Heart right ventricle (tissue), 16 donors: Measurements from ENCODE around the gene ARCN1. TPM values are rescaled to one million over a fixed set of nuclear protein-coding genes. Genes with fewer than 3 reads are reported as not detected.

Source experiments
- ATAC-seq, 8 donors: fragments of 200-7000 bp; cut with Tn5 transposase; one replicate each; pipeline ENCODE4 v1.9.1; 2020; ENCODE audit warnings: mild to moderate bottlenecking in 8 of 8, moderate library complexity in 8 of 8, moderate number of reproducible peaks in 1 of 8
- DNase-seq, 2 donors: peaks; one replicate each; pipeline ENCODE4 v3.0.0-alpha.2; 2020
- H3K27ac ChIP-seq, 10 donors: fragments of 200-600 bp; sonication (generic) in 2 of 10; one replicate each; pipeline versions ENCODE4 v1.5.0 to v1.8.0; 2020 to 2022; ENCODE audit warnings: mild to moderate bottlenecking in 3 of 10
- H3K27me3 ChIP-seq, 7 donors: fragments of 200-600 bp; one replicate each; pipeline ENCODE4 v1.8.0; 2021 to 2022; ENCODE audit warnings: mild to moderate bottlenecking in 2 of 7
- H3K36me3 ChIP-seq, 9 donors: fragments of 200-600 bp; sonication (generic) in 1 of 9; one replicate each; pipeline versions ENCODE4 v1.5.0 to v1.8.0; 2020 to 2022; ENCODE audit warnings: mild to moderate bottlenecking in 2 of 9
- H3K4me1 ChIP-seq, 9 donors: fragments of 200-600 bp; sonication (generic) in 1 of 9; one replicate each; pipeline versions ENCODE4 v1.5.0 to v1.8.0; 2020 to 2022; ENCODE audit warnings: mild to moderate bottlenecking in 4 of 9
- H3K4me3 ChIP-seq, 10 donors: fragments of 200-600 bp; sonication (generic) in 2 of 10; one replicate each; pipeline versions ENCODE4 v1.5.0 to v1.8.0; 2020 to 2022; ENCODE audit warnings: mild to moderate bottlenecking in 7 of 10, moderate library complexity in 2 of 10
- H3K9me3 ChIP-seq, 11 donors: fragments of 200-600 bp in 10 of 11; sonication (generic) in 2 of 11; one replicate each; pipeline versions ENCODE4 v1.5.0 to v1.8.0; 2013 to 2022; ENCODE audit warnings: mild to moderate bottlenecking in 2 of 11, control low read depth in 1 of 11, moderate library complexity in 1 of 11
- WGBS, 2 donors: extraction: QIAGEN DNeasy Blood & Tissue Kit; methylation state at CpG; one replicate each; pipeline ENCODE4 v1.1.7; 2013; ENCODE audit warnings: inconsistent platforms in 1 of 2; 5-methylcytosine and 5-hydroxymethylcytosine counted together
- intact Hi-C, 10 donors: fragments of 100-400 bp; cut with DNase I; formaldehyde crosslinking; loops; one replicate each; pipeline versions ENCODE4 v1.11.1 to v1.14.2; 2022
- polyA plus RNA-seq, 2 donors: library from polyadenylated mRNA; stranded (reverse); fragments of 200-250 nt; gene quantifications; one replicate each; pipeline ENCODE4 v1.2.3, GENCODE V29; 2013
- total RNA-seq, 10 donors: library from RNA; stranded (reverse); fragmentation: NEBNext Ultra II Directional in 3 of 10; extraction: Animal tissue kit (Norgen Biotek cat#: 25700) in 3 of 10; gene quantifications; one replicate each; pipeline versions ENCODE4 v1.2.1 to v1.2.4, GENCODE V29; 2021 to 2023
- TF ChIP-seq, protein P1 (sequence below), 9 donors: fragments of 200-600 bp; sonication (generic) in 2 of 9; IDR thresholded peaks; one replicate each; pipeline versions ENCODE4 v1.5.0 to v1.8.0; 2021 to 2022; ENCODE audit warnings: antibody characterized with exemption in 9 of 9, mild to moderate bottlenecking in 5 of 9, moderate library complexity in 1 of 9
- donor health status: Arrhythmogenic right ventricular cardiomyopathy.
- donor health status: ischemic (EF 13 %, LVEDD 7.1; RV severe dilation, severe dysfunction).
- donor health status: healthy with polysubstance abuse.
- donor health status: DM: no; HTN: yes; CAD: no.
- donor health status: DM: no; HTN: no; CAD: no.
- donor health status: ischemic (EF 25% LVEDD 6.9; RV normal size, moderate dysfunction).
- donor health status: ischemic (EF 25% LVEDD 5.7; RV mildly dilated, moderate dysfunction).
- donor health status: healthy.
- donor health status: DM: yes; HTN: yes; CAD: no.
- donor health status: Ischemic cardiomyopathy.
- donor health status: ischemic (EF 35%, LVEDD 5.7; RV mildly dilated, moderate dysfunction).
- donor health status: nonischemic (EF 11% LVEDD 7.7; RV severe dilation, severe dysfunction).
- donor health status: DM: yes; HTN: yes; CAD: no.
- donor health status: PGD.
- donor health status: ischemic (EF 29% LVEDD 5.4; RV normal size, mild dysfunction).
- donor health status: nonischemic (EF 23%, LVEDD 6.1; RV moderate dilation, normal function).

ARCN1 gene
- total and polyA plus RNA-seq, 12 donors: 48.8 to 122 (median 94.5) TPM

DNA sequence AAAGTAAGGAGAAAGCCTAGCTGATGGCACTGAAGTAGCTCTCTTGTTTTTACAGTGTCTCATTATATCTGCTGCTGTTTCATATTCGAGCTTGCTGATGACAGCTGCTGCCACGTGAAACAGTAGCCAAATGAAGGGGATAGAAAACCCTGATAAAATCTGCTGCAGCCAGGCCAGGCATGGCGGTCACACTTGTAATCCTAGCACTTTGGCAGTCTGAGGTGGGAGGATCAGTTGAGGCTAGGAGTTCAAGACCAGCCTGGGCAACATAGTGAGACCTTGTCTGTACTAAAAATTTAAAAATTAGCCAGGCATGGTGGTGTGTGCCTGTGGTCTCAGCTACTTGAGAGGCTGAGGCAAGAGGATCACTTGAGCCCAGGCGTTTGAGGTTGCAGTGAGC is 19.9 kb upstream of the ARCN1 start:
- Histone ChIP-seq H3K27ac (no peak overlapping the region), H3K27me3 (no peaks in the 10 kb centered on the region), H3K36me3 (peaks cover 0 to 95% (median 47%) of the 10 kb centered on the region in 9 donors), H3K4me3 (no peak overlapping the region), H3K9me3 (no peaks in the 10 kb centered on the region), H3K4me1 (no peaks in the 10 kb centered on the region)
- DNase-seq: no peak
- intact Hi-C loops: no loop called here
- TF ChIP-seq, protein P1, sequence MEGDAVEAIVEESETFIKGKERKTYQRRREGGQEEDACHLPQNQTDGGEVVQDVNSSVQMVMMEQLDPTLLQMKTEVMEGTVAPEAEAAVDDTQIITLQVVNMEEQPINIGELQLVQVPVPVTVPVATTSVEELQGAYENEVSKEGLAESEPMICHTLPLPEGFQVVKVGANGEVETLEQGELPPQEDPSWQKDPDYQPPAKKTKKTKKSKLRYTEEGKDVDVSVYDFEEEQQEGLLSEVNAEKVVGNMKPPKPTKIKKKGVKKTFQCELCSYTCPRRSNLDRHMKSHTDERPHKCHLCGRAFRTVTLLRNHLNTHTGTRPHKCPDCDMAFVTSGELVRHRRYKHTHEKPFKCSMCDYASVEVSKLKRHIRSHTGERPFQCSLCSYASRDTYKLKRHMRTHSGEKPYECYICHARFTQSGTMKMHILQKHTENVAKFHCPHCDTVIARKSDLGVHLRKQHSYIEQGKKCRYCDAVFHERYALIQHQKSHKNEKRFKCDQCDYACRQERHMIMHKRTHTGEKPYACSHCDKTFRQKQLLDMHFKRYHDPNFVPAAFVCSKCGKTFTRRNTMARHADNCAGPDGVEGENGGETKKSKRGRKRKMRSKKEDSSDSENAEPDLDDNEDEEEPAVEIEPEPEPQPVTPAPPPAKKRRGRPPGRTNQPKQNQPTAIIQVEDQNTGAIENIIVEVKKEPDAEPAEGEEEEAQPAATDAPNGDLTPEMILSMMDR (IDR thresholded peaks at IDR 0.05): no peak
- no peak for ATAC-seq
- WGBS, 2 donors: 63 to 66% methylated on average over 4 of the region's 4 CpGs

DNA sequence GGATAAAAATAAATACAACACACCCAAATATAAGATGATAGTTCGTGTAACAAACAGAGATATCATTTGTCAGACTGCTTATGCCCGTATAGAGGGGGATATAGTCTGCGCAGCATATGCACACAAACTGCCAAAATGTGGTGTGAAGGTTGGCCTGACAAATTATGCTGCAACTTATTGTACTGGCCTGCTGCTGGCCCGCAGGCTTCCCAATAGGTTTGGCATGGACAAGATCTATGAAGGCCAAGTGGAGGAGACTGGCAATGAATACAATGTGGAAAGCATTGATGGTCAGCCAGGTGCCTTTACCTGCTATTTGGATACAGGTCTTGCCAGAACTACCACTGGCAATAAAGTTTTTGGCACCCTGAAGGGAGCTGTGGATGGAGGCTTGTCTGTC is 11.4 kb upstream of the ARCN1 start:
- Histone ChIP-seq H3K36me3 (peaks cover 0 to 61% (median 15%) of the 10 kb centered on the region in 9 donors), H3K4me3 (no peak overlapping the region), H3K4me1 (peaks cover 0 to 13% (median 6%) of the 10 kb centered on the region in 9 donors), H3K27me3 (no peaks in the 10 kb centered on the region), H3K9me3 (no peaks in the 10 kb centered on the region), H3K27ac (no peak overlapping the region)
- TF ChIP-seq, protein P1 (IDR thresholded peaks at IDR 0.05): no peak
- intact Hi-C loops: no loop called here
- 90 to 92% methylated on average over 4 of the region's 4 CpGs for WGBS, 2 donors
- ATAC-seq: no peak
- DNase-seq: no peak

DNA sequence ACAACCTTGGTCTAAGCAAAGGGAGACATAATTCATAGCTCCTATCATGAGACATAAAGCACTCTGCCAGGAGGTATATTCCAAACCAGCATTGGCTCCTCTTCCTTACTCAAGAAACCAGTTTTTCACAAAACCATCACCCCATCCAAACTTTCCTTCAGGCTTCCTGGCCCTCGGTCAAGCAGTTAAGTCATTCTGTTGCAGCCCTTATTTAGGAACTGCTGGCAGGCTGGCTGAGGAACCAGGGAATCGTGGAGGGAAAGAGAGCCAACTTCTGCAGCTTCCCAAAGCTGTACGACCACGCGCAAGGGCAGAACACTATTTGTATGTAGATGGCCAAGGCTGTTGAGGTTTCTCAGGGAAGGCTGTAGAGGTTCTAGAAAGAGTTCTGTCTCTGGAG is 7.2 kb upstream of the ARCN1 start:
- Histone ChIP-seq H3K27me3 (no peaks in the 10 kb centered on the region), H3K36me3 (peaks cover 0 to 18% (median 0%) of the 10 kb centered on the region in 9 donors), H3K4me3 (peak overlapping the region in 8 of 10 donors; percentile 46 to 75 (median 65)), H3K4me1 (peaks cover 0 to 17% (median 7%) of the 10 kb centered on the region in 9 donors), H3K9me3 (no peaks in the 10 kb centered on the region), H3K27ac (peak overlapping the region in 6 of 10 donors; percentile 71 to 84 (median 82))
- TF ChIP-seq, protein P1 (IDR thresholded peaks at IDR 0.05): no peak
- whole genome bisulfite sequencing, 2 donors: 24 to 28% methylated on average over 5 of the region's 5 CpGs
- intact Hi-C loops: loop anchor here in 1 of 10 donors (5.0 kb wide), 1 partner anchor 33 kb away; the partner anchor contains the start of gene TMEM25
- ATAC-seq (peak; percentile 18 to 56 (median 36)), DNase-seq (peak; percentile 19 to 21)

DNA sequence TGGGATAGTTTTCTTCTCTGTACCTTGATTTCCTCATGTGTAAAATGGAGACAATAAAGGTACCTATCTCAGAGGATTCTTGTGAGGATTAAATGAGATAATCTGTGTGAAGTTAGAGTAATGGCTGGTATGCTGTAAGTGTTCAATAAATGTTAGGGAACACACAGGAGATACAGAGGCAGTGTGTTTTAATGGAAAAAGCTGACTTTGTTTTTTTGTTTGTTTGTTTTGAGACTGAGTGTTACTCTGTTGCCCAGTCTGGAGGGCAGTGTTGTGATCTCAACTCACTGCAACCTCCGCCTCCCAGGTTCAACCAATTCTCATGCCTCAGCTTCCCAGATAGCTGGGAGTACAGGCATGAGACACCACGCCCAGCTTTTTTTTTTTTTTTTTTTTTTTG is 2.5 kb upstream of the ARCN1 start:
- Histone ChIP-seq H3K4me1 (peaks cover 4 to 36% (median 20%) of the 10 kb centered on the region in 9 donors), H3K27ac (no peak overlapping the region), H3K9me3 (no peaks in the 10 kb centered on the region), H3K27me3 (no peaks in the 10 kb centered on the region), H3K4me3 (no peak overlapping the region), H3K36me3 (peaks cover 0 to 3% (median 0%) of the 10 kb centered on the region in 9 donors)
- ATAC-seq (no peak), DNase-seq (no peak)
- 94 to 95% methylated on average over 2 of the region's 2 CpGs for WGBS, 2 donors
- intact Hi-C loops: loop anchor here in 4 of 10 donors (5.0 to 10.0 kb wide), 3 partner anchors 37 to 215 kb away; partner anchors contain the start of genes PHLDB1 (in 2 of the 4) and TMEM25 (in 1 of the 4)
- TF ChIP-seq, protein P1 (IDR thresholded peaks at IDR 0.05): no peak
